ENCODE results near the gene C2. TPM values are rescaled to one million over a fixed set of nuclear protein-coding genes. Genes with fewer than 3 reads are reported as not detected.
A peak's percentile ranks its signal among the peaks of the same experiment; 100 is the strongest.
"Not testable (repeated sequence)": the region's sequence is repeated elsewhere in the genome, so short reads cannot be mapped to it uniquely, and the experiment has no call there.

The C2 gene
- total RNA-seq, 1 donor from 2014 or later, result 14.8 TPM

DNA sequence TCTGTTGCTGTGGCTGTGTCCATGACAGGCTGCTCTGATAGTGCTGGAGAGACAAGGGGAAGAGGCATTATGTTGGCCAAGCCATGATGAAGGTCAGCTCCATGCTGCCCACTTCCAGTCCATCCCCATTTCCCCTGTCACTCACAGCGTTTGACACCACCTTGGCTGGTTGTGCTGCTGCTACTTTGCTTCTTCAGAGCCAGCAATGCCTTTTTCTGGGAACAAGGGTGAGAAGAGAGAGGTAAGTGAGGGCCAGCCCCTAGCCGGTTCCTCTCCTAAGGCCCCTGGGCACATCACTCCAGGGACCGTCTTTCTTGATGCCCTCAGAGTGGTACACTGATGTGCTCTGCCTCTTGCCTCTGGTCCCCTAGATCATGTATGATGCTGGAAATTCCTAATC, 29.3 kb downstream of the C2 start:
- no peak for DNase-seq (ENCODE audit: low spot score)

DNA sequence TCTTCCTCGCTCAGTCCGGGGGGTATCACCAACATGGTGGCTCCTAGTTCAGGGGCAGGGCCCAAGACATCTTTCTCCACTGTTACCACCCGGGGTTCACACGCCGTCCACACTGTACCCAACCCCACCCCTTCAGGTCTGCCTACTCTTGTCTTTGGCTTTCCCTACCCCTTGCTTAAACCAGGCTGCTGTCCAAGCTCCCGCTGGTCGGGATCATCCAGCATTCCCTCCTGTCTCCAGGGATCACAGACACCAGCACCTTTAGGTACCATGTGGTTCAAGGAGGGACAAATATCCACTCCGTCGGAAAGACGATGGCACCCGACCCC, 30.9 kb downstream of the C2 start:
- DNase-seq (ENCODE audit: low spot score), result no peak

DNA sequence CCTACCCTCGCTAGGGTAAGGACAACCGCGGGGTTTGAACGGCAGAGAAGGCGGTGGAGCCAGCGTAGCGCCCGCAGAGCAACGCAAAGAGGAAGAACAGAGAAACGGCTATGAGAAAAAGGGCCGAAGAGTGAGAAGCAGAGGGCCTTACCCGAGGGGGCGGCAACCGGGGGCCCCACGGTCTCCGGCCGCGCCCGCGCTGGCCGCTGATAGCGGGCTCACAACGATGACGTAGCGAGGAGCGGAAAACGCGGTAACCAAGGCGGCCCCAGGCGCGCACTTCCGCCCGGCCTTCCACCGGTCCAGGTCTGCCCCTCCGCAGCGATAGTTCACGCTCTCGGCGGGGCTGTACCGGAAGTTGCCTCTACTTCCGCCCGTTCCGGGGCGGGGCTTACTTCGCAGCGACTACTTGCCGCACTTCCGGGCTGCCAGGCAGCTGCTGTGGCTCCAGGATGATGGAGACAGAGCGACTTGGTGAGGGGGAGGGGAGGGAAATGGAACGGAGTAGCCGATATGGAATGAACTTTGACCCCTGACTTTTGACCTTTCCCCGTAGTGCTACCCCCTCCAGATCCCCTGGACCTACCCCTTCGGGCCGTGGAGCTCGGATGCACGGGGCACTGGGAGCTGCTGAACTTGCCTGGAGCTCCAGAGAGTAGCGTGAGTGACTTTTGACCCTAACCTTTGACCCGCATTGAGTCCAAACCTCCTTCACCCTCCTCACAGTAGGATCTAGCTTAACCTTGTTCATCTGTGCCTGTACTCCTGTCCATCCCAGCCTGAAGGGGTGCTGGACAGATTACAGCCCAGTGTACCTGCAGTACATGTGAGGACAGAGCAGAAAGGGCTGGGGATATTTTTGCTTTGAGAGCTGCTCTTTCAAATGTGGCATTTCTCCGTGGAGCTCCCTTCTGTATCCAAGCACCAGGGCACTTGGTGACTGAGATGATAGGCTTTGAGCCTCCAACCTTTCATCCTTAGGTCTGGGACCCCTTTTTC, 31.5 kb downstream of the C2 start, which contains the start of the genes NELFE and SKIC2:
TSS of gene NELFE (minus strand) at position 231 of the 999 bp plus-strand sequence. CDS start 525 bp downstream, outside the sequence.
TSS of gene SKIC2 (plus strand) at position 435 of the 999 bp plus-strand sequence. CDS start at position 453, 18 bp downstream.
- peak; percentile 99 for DNase-seq (ENCODE audit: low spot score)

DNA sequence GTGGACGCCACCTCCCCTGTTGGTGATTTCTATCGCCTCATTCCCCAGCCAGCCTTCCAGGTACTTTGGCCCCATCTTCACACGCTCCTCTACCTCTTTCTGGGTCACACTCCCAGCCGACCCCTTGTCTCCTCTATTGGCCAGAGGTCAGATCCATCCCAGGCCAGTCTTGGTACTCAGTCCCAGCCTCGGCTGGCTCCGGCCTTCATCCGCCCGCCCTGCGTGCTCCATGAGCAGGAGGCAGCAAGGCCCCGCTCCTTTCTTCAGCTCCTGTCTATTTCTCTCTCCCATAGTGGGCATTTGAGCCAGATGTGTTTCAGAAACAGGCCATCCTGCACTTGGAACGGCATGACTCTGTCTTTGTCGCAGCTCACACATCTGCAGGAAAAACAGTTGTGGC, 34.1 kb downstream of the C2 start:
- DNase-seq (ENCODE audit: low spot score), result no peak

DNA sequence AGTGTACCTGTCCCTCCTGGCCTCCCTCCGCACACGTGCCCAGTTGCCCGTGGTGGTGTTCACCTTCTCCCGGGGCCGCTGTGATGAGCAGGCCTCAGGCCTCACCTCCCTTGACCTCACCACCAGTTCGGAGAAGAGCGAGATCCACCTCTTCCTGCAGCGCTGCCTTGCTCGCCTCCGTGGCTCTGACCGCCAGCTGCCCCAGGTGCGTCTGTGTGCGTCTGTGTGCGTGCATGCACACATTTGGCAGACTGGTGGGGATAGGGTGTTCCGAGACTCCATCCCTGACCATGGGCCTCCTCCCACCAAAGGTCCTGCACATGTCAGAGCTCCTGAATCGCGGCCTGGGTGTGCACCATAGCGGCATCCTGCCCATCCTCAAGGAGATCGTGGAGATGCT, 36.4 kb downstream of the C2 start:
- no peak for DNase-seq (ENCODE audit: low spot score)

DNA sequence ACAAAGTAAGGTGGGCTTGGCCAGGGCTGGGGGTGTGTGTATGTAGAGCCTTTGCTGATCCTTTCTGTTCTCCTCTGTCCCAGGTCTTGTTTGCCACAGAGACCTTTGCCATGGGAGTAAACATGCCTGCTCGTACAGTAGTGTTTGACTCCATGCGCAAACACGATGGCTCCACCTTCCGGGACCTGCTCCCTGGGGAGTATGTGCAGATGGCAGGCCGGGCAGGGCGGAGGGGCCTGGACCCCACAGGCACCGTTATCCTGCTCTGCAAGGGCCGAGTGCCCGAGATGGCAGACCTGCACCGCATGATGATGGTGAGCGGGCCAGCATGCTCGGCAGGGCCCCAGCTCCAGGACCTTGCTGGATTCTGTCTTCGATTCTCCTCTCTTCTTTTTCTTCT, 38.2 kb downstream of the C2 start:
- DNase-seq (ENCODE audit: low spot score), result no peak

DNA sequence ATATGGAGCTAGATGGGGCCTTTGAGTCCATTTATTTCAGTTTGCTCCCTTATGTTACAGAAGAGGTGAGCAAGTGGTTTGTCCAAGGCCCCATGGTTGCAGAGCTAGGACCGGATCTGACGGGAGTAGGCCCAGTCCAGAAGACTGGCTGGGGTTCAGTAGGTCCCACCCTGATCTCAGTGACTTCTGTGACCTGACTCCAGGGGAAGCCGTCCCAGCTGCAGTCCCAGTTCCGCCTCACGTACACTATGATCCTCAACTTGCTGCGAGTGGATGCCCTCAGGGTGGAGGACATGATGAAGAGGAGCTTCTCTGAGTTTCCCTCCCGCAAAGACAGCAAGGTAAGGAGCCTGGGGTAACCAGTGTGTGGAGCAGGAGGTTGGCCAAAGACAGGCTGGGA, 39.0 kb downstream of the C2 start:
- DNase-seq (ENCODE audit: low spot score), result no peak

DNA sequence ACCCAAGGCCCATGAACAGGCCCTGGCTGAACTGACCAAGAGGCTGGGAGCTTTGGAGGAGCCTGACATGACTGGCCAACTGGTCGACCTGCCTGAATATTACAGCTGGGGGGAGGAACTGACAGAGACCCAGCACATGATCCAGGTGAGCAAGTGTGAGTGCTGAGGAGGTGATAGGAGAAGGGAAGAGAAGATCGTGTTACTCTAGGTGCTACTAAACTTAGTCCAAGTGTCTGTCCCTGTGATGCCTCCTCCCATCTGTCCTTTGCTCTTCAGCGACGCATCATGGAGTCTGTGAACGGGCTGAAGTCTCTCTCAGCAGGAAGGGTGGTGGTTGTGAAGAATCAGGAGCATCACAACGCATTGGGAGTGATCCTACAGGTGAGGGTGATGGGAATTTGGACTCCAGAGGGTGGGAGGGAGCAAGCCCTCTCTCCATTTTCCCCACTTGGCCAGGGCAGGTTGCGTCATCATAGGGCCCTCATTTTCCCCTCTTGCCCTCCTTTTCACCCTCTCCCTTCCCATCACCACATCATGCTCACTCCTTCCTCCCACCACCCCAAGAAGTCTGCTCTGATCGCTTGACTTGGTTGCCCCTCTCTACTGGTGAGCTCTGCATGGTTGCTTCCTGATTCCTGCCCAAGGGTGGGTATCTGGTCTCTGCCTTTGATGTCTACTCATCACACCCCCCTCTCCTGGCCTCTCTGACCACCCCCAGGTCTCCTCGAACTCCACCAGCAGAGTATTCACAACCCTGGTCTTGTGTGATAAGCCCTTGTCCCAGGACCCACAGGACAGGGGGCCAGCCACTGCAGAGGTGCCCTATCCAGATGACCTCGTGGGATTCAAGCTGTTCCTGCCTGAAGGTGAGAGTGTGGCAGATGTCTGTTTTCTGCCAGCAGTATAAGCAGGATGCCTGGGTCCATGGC, 39.7 kb downstream of the C2 start:
- DNase-seq (ENCODE audit: low spot score), result no peak

DNA sequence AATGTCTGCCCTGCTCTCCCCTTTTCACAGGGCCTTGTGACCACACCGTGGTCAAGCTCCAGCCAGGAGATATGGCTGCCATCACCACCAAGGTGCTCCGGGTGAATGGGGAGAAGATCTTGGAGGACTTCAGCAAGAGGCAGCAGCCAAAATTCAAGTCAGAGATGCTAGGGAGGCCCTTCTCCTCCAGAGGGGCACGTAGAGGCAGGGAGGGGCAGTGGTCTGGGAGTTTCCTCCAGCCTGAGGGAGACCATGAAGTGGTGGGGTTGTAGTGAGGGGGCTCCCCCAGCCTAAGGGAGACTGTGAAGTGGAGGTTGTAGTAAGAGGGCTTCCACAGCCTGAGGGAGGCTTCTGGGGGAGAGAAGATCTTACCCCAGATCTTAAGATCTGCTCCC, 40.4 kb downstream of the C2 start:
- DNase-seq (ENCODE audit: low spot score), result no peak

DNA sequence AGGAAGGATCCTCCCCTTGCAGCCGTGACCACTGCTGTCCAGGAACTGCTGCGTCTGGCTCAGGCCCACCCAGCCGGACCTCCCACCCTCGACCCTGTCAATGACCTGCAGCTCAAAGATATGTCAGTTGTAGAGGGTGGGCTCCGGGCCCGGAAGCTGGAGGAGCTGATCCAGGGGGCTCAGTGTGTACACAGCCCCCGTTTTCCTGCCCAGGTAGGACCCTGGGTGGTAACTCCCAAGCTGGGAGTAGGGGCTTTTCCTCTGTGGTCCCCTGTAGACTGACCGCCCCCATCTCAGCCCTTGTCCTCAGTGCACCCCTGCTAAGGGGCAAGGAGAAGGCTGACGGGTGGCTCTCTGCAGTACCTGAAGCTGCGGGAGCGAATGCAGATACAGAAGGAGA, 40.8 kb downstream of the C2 start:
- DNase-seq (ENCODE audit: low spot score), result no peak

DNA sequence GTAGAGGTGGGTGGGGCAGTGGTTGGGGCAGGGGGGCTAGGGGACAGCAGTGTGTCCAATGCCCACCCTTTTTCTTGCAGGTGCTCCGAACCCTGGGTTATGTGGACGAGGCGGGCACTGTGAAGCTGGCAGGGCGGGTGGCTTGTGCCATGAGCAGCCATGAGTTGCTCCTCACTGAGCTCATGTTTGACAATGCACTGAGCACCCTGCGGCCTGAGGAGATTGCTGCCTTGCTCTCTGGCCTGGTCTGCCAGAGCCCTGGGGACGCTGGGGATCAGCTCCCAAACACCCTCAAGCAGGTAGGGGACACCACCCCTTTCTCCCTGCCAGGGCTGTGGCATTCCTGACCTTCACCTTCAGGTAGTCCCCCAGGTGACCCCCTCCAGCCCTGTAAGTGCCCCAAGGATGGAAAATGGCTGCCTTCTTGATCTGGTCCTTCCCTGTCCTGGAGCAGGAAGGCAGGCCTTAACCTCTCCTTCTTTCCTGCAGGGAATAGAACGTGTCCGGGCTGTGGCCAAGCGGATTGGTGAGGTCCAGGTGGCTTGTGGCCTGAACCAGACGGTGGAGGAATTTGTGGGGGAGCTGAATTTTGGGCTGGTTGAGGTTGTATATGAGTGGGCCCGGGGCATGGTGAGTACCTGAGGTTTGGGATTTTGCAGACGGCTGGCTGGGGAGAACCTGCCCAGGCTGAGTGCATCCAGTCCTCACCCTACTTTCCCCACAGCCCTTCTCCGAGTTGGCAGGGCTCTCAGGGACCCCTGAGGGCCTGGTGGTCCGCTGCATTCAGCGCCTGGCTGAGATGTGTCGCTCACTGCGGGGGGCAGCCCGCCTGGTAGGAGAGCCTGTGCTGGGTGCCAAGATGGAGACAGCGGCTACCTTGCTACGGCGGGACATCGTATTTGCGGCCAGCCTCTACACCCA, 41.5 kb downstream of the C2 start:
- DNase-seq (ENCODE audit: low spot score), result no peak

DNA sequence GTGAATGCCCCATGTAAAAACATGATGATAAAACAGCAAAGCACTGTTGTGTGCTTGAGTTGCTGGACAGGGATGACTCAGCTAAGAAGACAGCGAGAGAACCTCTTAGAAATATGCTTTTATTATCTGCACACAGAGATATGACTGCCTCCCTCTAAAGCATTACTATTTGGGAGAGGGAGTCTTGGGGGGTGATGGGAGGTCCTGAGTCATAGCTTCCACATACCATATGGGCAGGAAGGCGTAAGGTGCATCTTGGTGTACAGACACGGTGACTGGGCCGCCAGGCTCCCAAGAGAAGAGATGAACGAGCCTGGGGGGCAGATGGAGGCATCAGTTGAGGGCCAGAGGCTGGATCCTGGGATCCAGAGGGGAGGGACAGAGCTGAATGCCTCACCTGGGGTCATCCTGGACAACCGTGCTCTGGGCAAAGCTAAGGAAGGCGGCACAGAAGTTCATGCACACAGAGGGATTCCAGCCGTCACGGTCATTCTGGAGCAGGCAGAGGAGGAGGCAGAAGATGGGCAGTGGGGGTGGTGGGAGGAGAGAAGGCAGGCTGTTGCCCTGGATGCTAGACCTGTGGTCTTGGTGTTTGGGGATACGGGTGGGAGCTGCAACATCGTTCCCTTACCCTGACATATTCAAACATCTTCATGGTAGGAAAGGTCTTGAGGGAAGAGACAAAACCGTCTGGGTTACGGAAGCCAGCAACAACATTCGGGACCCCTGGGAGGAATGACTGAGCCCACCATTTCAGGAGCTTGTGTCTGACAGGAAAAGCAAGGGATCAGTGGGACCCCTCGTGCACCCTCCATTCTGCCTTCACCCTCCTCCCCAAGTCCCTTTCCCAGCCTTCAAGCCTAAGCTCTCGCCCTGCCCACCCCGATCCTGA, 42.4 kb downstream of the C2 start:
- no peak for DNase-seq (ENCODE audit: low spot score)

DNA sequence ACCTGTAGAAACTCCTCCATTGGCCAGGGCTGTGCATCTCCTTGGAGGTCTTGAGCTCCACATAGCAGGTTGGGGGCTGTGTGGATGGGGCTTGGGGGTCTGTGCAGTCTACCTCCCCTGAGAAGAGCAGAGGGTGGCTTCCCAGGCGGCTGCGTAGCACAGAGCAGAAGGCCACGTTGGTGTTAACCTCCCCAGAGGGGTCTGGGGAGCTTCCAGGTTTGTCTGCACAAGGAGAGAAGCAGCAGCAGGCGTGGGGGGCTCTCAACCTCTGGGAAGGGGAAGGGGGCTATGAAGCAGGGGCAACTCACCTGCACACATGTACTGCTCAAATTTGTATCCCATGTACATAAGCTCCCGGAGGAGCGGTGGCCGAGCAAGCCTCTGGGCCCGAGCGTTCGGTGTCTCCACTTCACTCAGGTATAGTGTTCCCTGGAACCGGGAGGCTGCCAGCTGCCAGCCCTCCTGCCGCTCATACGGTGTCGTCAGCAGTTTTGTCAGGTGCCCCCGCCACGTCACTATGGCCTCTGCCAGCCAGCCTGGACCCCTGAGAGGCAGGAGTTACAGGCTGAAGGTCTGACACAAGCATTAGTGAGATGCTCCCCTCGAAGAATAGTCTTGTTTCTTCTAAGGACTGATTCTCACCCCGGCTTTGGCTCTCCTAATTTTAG, 43.2 kb downstream of the C2 start:
- no peak for DNase-seq (ENCODE audit: low spot score)

DNA sequence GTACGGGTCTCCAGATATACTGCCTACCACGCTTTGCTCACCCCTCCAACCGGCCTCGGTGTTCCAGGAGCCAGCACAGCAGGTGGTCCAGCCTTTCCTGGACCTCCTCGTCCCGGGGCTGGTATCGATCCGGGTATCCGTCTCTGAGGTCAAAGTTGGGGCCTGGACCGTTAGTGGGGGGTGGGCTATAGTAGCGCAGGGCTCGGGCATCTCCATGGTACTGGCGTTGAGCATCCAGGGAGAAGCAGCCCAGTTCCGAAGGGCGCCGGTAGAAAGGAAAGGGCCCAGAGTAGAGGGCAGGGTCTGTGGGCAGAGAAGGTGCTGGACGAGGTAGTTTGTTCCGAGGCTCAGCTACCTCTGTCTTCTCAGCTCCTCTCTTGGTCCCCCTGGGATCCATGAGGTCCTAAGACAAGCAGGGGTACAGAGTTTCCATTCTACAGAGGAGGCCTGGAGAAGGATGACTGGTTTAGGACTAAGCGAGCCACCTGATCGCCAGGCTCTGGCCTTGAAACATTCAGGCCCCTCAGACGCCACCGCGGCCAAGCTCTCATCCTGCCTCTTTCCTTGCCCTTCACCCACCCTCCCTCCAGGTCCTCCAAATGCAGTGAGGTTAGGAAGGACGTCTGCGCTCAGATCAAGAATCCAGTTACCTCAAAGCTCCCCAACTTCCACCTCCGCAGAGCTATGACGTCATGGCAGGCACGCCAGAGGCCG, 43.9 kb downstream of the C2 start:
- DNase-seq (ENCODE audit: low spot score), result no peak

DNA sequence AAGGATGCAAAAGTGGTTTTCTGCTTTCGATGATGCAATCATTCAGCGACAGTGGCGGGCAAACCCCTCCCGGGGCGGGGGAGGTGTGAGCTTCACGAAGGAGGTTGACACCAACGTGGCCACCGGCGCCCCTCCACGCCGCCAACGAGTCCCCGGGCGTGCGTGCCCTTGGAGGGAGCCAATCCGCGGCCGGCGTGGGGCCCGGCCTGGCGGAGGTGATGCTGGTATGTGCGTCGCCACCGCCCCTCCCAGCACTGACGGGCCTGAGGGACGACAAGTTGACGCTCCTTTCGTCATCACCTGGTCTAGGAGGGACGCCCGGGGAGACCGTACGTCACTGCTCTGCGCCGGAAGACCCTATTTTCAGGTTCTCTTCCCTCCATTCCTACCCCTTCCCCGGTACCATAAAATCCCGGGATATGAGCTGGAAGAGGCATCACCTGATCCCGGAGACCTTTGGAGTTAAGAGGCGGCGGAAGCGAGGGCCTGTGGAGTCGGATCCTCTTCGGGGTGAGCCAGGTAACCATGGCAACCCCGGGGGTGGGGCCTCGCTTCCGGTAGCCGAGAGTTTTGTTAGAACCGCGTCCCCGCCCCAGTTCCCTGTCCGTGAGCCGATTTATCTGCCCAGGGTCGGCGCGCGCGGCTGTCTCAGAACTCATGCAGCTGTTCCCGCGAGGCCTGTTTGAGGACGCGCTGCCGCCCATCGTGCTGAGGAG, 44.6 kb downstream of the C2 start, which contains the start of gene DXO:
TSS of gene DXO (minus strand) at position 146 of the 716 bp plus-strand sequence. CDS start 463 bp downstream, outside the sequence.
- DNase-seq (ENCODE audit: low spot score), result peak; percentile 97

DNA sequence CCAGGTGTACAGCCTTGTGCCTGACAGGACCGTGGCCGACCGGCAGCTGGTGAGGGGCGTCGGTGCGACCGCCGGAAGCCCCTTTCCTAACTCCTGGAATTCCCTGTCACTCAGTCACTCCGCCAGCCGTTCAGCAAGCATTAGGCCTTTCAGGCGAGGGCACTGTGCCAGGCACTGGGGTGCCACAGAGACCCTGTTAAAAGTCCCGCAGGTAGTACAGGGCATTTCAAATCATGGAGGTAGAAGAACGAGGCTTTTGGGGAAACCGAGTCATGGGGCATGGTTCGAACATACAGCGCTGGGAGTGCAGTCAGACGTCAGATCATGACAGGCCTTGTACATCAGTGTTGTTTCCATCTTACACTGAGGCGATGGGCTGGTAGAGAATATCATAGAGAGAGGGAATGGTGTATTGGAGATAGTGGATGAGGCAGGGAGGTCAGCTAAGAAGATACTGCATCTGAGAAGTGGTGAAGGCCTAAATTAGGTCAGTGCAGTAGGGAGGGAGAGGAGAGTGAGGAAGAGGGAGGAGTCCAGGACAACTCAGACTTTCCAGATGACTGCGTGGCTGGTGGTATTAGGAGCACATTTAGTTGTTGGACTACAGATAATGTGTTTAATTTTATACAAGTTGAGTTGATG, 45.3 kb downstream of the C2 start:
- no peak for DNase-seq (ENCODE audit: low spot score)

DNA sequence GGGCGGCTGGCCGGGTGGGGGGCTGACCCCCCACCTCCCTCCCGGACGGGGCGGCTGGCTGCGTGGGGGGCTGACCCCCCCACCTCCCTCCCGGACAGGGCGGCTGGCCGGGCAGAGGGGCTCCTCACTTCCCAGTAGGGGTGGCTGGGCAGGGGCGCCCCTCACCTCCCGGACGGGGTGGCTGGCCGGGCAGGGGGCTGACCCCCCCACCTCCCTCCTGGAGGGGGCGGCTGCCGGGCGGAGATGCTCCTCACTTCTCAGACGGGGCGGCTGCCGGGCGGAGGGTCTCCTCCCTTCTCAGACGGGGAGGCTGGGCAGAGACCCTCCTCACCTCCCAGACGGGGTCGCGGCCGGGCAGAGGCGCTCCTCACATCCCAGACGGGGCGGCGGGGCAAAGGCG, 48.5 kb downstream of the C2 start:
- DNase-seq (ENCODE audit: low spot score), result not testable (repeated sequence)

Measured in mucosa of gallbladder (tissue), 1 donor.